OCI-M1 (cell line): ENCODE results near the gene HABP2.

Experiments used
- DNase-seq: peaks from one replicate; lab custom pipeline; 2025; lab: John Stamatoyannopoulos, UW

HABP2 gene

GRCh38 chr10:113631684-113632367, 79.0 kb downstream of the HABP2 start:
- no peak for DNase-seq
